Ishikawa (cell line): ENCODE data around the gene UBN2.

Source experiments
- CEBPB ChIP-seq: IDR thresholded peaks from 2 replicates; pipeline ENCODE4 v1.6.1; 2012
- EP300 ChIP-seq: IDR thresholded peaks from 2 replicates; pipeline ENCODE4 v1.6.1; 2012; ENCODE audit warnings: borderline replicate concordance
- FOXM1 ChIP-seq: IDR thresholded peaks from 2 replicates; pipeline ENCODE4 v1.6.1; 2012; ENCODE audit warnings: low read depth, borderline replicate concordance
- NFIC ChIP-seq: IDR thresholded peaks from 2 replicates; pipeline ENCODE4 v1.6.1; 2012
- RAD21 ChIP-seq: IDR thresholded peaks from 2 replicates; pipeline ENCODE4 v1.6.1; 2012; ENCODE audit warnings: low read depth
- TAF1 ChIP-seq: IDR thresholded peaks from 2 replicates; pipeline ENCODE4 v1.6.1; 2012; ENCODE audit warnings: low read depth, mild to moderate bottlenecking
- YY1 ChIP-seq: IDR thresholded peaks from 2 replicates; pipeline ENCODE4 v1.6.1; 2012; ENCODE audit warnings: low read depth
- TF ChIP-seq, protein P1 (sequence below): IDR thresholded peaks from 2 replicates; pipeline ENCODE4 v1.6.1; 2012; ENCODE audit warnings: low read depth, mild to moderate bottlenecking
- TF ChIP-seq, protein P2 (sequence below): IDR thresholded peaks from 2 replicates; pipeline ENCODE4 v1.6.1; 2012

DNA sequence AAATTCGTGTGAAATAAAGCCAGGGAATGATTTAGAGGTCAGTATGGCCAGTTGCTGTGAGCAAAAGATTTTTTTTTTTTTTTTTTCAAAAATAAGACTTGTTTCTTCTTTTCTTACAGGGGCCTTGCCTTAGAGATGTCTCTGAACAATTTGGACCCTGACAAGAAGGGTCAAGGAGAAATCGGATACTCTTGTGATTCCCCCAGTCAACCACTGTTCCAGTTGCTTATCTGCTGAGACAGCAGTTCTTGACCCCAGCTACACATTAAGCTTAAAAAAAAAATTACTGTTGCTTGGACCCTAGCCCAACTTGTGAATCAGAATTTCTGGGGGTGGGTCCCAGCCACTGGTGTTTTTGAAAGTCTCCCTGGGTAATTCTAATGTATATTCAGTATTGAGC, 98.1 kb downstream of the UBN2 start:
- no peak for TF ChIP-seq RAD21
- TF ChIP-seq CEBPB: no peak
- TF ChIP-seq, protein P1, sequence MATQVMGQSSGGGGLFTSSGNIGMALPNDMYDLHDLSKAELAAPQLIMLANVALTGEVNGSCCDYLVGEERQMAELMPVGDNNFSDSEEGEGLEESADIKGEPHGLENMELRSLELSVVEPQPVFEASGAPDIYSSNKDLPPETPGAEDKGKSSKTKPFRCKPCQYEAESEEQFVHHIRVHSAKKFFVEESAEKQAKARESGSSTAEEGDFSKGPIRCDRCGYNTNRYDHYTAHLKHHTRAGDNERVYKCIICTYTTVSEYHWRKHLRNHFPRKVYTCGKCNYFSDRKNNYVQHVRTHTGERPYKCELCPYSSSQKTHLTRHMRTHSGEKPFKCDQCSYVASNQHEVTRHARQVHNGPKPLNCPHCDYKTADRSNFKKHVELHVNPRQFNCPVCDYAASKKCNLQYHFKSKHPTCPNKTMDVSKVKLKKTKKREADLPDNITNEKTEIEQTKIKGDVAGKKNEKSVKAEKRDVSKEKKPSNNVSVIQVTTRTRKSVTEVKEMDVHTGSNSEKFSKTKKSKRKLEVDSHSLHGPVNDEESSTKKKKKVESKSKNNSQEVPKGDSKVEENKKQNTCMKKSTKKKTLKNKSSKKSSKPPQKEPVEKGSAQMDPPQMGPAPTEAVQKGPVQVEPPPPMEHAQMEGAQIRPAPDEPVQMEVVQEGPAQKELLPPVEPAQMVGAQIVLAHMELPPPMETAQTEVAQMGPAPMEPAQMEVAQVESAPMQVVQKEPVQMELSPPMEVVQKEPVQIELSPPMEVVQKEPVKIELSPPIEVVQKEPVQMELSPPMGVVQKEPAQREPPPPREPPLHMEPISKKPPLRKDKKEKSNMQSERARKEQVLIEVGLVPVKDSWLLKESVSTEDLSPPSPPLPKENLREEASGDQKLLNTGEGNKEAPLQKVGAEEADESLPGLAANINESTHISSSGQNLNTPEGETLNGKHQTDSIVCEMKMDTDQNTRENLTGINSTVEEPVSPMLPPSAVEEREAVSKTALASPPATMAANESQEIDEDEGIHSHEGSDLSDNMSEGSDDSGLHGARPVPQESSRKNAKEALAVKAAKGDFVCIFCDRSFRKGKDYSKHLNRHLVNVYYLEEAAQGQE: no peak
- TF ChIP-seq NFIC: no peak
- TF ChIP-seq, protein P2, sequence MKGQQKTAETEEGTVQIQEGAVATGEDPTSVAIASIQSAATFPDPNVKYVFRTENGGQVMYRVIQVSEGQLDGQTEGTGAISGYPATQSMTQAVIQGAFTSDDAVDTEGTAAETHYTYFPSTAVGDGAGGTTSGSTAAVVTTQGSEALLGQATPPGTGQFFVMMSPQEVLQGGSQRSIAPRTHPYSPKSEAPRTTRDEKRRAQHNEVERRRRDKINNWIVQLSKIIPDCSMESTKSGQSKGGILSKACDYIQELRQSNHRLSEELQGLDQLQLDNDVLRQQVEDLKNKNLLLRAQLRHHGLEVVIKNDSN: no peak
- no peak for TF ChIP-seq TAF1
- no peak for TF ChIP-seq EP300
- TF ChIP-seq FOXM1: no peak
- no peak for TF ChIP-seq YY1
